ENCODE measurements around the gene SAP30.

DNA sequence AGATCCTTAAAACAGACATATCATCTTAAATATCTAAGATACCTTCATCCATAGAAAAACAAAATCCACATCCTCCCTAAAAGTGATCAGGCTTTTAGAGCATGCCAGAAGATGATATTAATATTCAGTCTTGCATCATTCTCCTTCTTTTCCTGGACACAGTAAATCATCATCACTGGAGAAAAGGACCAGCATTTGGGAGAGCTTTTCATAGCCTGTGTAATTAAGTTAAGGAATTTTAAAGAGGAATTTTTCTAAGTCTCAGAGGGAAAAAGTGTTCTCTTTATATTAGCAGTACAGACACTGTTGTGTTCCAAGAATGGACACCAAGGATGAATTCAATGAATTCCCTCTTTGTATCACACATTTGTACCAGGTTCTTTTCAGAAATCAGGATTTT is 27.5 kb downstream of the SAP30 start:
- TF ChIP-seq CTCF (IDR thresholded peaks at IDR 0.05) = no peak
- TF ChIP-seq POLR2A (IDR thresholded peaks at IDR 0.05) = no peak

Measured in uterus (tissue), 2 donors.